HG03039 (cell line): ENCODE data around the gene PPP2R2D.
A peak's percentile ranks its signal among the peaks of the same experiment; 100 is the strongest.
"Not testable (repeated sequence)": the region's sequence is repeated elsewhere in the genome, so short reads cannot be mapped to it uniquely, and the experiment has no call there.

Experiments used
- ATAC-seq: cut with Tn5 transposase; IDR thresholded peaks from one replicate; pipeline ENCODE4 v1.9.1; 2021; ENCODE audit warnings: mild to moderate bottlenecking, moderate library complexity; ENCODE audit not compliant: unreplicated experiment

Gene PPP2R2D

GRCh38 chr10:131973160-131973951 is 72.5 kb downstream of the PPP2R2D start:
- ATAC-seq: no peak

GRCh38 chr10:131974034-131974817 is 73.4 kb downstream of the PPP2R2D start:
- ATAC-seq: no peak

DNA sequence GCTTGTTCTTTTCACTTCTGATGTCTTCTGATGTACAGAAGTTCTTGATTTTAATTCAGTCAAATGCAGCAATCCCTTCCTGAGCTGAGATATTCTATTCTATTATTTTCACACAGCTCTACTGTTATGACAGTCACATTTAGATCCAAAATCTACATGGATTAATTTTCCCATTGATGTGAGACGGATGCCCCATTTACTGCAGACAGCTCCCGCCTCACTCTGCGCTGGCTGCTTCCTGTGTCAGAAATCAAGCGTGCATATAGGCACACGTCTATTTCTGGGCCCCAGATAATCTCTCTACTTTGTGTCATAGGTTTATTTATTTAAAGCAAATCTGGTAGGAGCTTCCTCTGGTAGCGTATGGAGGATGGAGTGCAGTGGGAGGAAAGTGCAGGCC is 74.2 kb downstream of the PPP2R2D start:
- ATAC-seq: no peak

DNA sequence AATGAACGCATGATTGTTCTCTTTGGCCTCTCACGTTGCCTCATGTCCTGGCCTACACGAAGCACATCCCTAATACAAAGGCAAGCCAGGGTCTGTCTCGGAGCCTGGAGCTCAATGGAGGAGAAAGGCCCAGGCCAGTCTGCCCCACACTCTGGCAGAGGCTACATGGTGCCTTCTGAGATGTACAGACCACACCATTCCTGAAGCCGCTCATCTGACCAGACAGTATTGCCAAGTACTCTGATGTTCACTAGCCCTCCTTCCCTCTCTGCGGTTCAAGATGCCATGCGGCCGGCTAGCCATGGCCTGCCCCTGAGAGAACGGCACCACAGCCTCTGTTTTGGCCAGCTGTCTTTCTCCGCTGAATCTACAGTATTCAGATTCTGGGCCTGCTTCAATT is 75.0 kb downstream of the PPP2R2D start:
- no peak for ATAC-seq

DNA sequence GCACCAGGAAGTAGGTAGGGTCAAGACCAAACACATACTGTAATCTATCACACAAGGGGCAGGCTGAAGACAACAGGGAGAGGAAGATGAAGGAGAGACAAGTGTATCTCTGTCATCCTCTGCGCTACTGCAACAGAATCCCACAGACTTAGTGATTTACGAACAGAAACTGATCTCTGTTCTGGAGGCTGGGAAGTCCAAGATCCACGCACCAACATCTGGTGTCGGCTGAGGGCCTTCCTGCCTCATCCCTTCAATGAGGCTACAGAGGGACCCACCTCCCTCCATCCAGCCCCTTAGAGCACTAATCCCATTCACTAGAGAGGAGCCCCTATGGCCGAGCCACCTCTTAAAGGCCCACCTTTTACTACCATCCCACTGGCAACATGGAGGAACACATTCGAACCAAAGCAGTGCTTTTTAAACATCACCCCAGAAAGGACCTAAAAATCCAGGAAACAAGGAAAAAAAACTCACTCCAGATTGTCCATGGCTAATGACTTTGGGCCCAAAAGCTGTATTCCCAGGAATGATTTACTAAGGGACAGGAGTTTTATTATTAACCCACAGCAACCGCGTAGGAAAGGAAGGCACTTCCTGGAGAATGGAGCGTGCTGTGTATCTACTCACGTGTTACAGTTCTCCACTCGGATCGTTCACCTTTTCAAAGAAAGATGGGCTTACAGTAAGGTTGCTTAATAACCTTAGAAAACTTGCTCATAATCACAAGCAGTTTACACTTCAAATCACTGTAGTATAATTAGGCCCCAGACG is 76.7 kb downstream of the PPP2R2D start:
- no peak for ATAC-seq

GRCh38 chr10:131978366-131978765 is 77.6 kb downstream of the PPP2R2D start:
- no peak for ATAC-seq

GRCh38 chr10:131978851-131979250 is 78.0 kb downstream of the PPP2R2D start:
- no peak for ATAC-seq

- no peak for ATAC-seq
Observed at GRCh38 chr10:131979336-131979735, 78.5 kb downstream of the PPP2R2D start.

GRCh38 chr10:131979821-131980270 is 79.0 kb downstream of the PPP2R2D start:
- no peak for ATAC-seq

GRCh38 chr10:131980321-131980720 is 79.5 kb downstream of the PPP2R2D start:
- no peak for ATAC-seq

DNA sequence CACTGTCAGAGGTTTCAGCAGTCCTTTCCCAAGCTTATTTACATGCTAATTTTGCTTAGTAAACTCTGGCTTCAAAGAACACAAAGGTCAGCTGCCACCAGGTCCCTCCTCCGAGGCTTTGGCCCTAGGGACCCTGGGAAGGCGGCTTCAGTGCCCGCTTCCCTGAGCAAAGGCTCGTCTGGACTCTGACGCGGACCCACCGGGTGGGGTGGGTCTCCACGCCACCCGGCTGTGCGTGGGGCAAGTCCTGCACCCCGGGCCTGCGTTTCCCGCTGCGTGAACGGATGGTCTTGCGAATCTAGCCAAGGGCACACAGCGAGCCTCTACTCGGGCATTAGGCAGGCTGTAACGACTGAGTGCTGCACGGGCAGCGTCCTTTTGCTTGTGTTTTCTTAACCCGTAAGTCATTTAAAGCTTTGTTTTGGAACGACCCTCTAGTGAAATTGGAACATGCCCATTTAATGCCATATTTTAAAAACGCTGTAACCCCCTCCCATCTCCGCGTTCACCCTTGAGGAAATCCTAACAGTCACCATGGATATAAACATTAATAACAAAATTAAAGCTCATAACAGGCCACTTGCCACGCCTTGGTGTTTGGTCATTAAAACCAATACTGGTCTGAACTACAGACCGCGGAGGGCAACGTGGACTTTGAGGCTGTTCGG is 80.1 kb downstream of the PPP2R2D start:
- ATAC-seq: no peak

DNA sequence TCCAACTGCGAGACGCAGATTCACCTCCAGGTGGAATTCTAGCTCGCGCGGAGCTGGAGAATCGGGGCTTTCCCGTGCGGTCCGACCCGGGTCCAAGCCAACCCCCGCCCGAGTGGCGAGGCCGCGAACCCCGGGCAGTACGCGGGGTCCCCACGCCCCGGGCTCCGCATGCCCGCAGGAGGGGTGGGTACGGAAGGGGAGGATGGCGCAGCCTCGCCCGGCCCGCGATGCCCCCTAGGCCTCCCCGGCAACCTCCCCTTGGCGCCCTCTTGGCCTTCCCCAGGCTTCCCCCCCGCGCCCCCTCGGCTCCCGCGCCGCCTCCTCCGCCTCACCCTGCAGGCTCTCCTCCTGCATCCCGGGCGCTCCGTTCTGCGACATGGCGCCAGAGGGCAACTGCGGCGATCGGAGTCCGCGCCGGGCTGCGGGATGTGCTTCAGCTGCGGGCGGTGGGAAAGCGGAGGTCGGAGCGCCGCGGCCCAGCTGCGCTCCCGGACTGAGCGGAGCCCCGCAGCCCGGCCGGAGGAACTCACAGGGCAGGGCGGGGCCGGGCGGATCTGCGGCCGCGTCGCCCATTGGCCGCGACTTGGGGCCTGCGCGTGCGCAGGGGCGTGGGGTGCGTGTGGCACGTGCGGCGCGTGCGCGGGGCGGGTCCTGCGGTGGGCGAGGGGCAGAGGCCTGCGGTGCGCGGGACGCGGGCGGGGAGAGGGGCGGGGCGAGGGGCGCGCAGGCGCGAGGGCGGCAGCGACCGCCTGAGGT is 80.8 kb downstream of the PPP2R2D start, which contains the start of gene BNIP3:
BNIP3 (minus strand) TSS at position 495 of the 756 bp plus-strand sequence; CDS start at position 378, 117 bp downstream.
- peak; percentile 89 for ATAC-seq

- ATAC-seq: peak; percentile 14
Observed at GRCh38 chr10:131982185-131982756, 81.5 kb downstream of the PPP2R2D start.

- no peak for ATAC-seq
Observed at GRCh38 chr10:131982796-131983195, 82.0 kb downstream of the PPP2R2D start.

DNA sequence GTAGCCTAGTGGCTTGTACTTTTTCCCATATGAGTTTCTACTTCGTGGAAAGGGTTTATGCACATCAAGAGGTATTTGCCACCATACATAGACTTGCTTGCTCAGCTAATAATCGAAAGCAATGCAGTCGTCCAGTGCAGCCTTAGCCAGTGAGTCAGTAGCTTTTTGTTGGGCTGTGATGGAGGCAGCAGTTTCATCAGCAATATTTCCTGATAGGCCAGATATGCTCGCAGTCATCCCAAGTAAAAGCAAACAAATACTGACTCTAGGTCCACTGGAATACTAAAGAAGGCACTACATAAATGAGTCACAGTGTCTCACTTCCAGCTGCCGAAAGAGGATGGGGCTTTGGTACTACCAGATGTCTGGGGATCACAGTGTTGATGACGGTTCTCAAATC is 83.0 kb downstream of the PPP2R2D start:
- no peak for ATAC-seq

- not testable (repeated sequence) for ATAC-seq
Observed at GRCh38 chr10:131986851-131987250, 86.0 kb downstream of the PPP2R2D start.

DNA sequence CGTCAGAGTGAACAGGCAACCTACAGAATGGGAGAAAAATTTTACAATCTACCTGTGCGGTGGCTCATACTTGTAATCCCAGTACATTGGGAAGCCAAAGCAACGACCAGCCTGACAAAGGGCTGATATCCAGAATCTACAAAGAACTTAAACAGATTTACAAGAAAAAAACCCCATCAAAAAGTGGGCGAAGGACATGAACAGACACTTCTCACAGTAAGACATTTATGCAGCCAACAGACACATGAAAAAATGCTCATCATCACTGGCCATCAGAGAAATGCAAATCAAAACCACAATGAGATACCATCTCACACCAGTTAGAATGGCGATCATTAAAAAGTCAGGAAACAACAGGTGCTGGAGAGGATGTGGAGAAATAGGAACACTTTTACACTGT is 86.5 kb downstream of the PPP2R2D start:
- not testable (repeated sequence) for ATAC-seq

DNA sequence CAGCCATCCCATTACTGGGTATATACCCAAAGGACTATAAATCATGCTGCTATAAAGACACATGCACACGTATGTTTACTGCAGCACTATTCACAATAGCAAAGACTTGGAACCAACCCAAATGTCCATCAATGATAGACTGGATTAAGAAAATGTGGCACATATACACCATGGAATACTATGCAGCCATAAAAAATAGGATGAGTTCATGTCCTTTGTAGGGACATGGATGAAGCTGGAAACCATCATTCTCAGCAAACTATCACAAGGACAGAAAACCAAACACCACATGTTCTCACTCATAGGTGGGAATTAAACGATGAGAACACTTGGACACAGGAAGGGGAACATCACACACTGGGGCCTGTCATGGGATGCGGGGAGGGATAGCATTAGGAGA is 87.0 kb downstream of the PPP2R2D start:
- not testable (repeated sequence) for ATAC-seq

GRCh38 chr10:131991726-131992125 is 90.9 kb downstream of the PPP2R2D start:
- no peak for ATAC-seq

DNA sequence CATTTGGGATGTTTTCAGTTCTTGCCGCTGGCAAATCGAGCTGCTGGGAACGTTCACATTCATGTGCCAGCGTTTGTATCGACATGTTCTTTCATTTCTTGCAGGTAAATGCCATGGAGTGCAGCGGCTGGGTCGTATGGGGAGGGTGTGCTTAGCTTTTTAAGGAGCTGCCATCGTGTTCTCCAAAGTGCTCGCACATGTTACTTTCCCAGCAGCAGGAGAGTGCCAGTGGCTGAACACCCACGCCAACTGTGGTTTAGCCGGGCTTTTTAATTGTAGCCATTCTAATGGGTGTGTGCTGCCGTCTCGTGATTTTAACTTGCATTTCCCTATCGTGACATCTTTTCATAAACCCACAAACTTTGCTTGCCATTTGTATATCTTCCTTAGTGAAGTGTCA is 92.5 kb downstream of the PPP2R2D start:
- ATAC-seq: no peak
